ENCODE measurements around the gene APOM.
A peak's percentile ranks its signal among the peaks of the same experiment; 100 is the strongest.

Gene APOM

GRCh38 chr6:31655349-31656237 is at the start of gene APOM:
Gene APOM, plus strand, starts transcription at chr6:31655894. Its CDS starts 73 bp downstream, at chr6:31655967.
- DNase-seq = no peak

GRCh38 chr6:31607317-31607716 is 48.4 kb upstream of the APOM start:
- no peak for DNase-seq

GRCh38 chr6:31609519-31610406 is 45.9 kb upstream of the APOM start:
- no peak for DNase-seq

GRCh38 chr6:31610968-31611367 is 44.7 kb upstream of the APOM start:
- no peak for DNase-seq

GRCh38 chr6:31614075-31614619 is 41.5 kb upstream of the APOM start:
- no peak for DNase-seq

- DNase-seq = no peak
Measured at GRCh38 chr6:31614684-31615578, 40.8 kb upstream of the APOM start, which contains the start of gene AIF1. Gene AIF1, plus strand, starts transcription at chr6:31615234. Its CDS starts 96 bp downstream, at chr6:31615330.

- DNase-seq = no peak
Measured at GRCh38 chr6:31615748-31616147, 39.9 kb upstream of the APOM start.

GRCh38 chr6:31617010-31617409 is 38.7 kb upstream of the APOM start:
- no peak for DNase-seq

GRCh38 chr6:31619805-31620585 is 35.7 kb upstream of the APOM start:
- peak; percentile 99 for DNase-seq

- DNase-seq = peak; percentile 89
Measured at GRCh38 chr6:31620586-31621319, 34.9 kb upstream of the APOM start, which contains the start of gene PRRC2A. Gene PRRC2A, plus strand, starts transcription at chr6:31620715. Its CDS starts 2,075 bp downstream, at chr6:31622790.

- no peak for DNase-seq
Measured at GRCh38 chr6:31621320-31621939, 34.3 kb upstream of the APOM start.

- DNase-seq = no peak
Measured at GRCh38 chr6:31621991-31622390, 33.7 kb upstream of the APOM start.

GRCh38 chr6:31622684-31623091 is 33.0 kb upstream of the APOM start:
- DNase-seq = no peak

GRCh38 chr6:31624070-31624469 is 31.6 kb upstream of the APOM start:
- DNase-seq = no peak

GRCh38 chr6:31626952-31627351 is 28.7 kb upstream of the APOM start:
- no peak for DNase-seq

GRCh38 chr6:31627690-31628287 is 27.9 kb upstream of the APOM start:
- no peak for DNase-seq

GRCh38 chr6:31629014-31629413 is 26.7 kb upstream of the APOM start:
- no peak for DNase-seq

GRCh38 chr6:31630177-31630934 is 25.3 kb upstream of the APOM start:
- no peak for DNase-seq

GRCh38 chr6:31631209-31631608 is 24.5 kb upstream of the APOM start:
- DNase-seq = no peak
